T-helper 1 cell treated with Interleukin-12 subunit alpha and Interleukin-12 subunit beta and Interleukin-4 antibody, amounts not matched to agents 30 μg/mL and 1 μg/mL, for 36 hours (primary cell): ENCODE data around the gene AFAP1L1.

Experiments
- H3K27ac Mint-ChIP-seq: one replicate; pipeline ENCODE4 v1.8.0; 2021; ENCODE audit warnings: mild to moderate bottlenecking, mixed read lengths
- H3K27me3 Mint-ChIP-seq: one replicate; pipeline ENCODE4 v1.8.0; 2021; ENCODE audit warnings: low read depth, mixed read lengths
- H3K36me3 Mint-ChIP-seq: one replicate; pipeline ENCODE4 v1.8.0; 2021; ENCODE audit warnings: low read depth, mixed read lengths
- H3K4me1 Mint-ChIP-seq: one replicate; pipeline ENCODE4 v1.8.0; 2021; ENCODE audit warnings: low read depth, mixed read lengths
- H3K4me3 Mint-ChIP-seq: one replicate; pipeline ENCODE4 v1.8.0; 2021; ENCODE audit warnings: mild to moderate bottlenecking, moderate library complexity, mixed read lengths
- H3K9me3 Mint-ChIP-seq: one replicate; pipeline ENCODE4 v1.8.0; 2021; ENCODE audit warnings: mixed read lengths

AFAP1L1 gene

GRCh38 chr5:149285153-149285552, 13.5 kb downstream of the AFAP1L1 start:
- no peak overlapping the region for H3K27ac Mint-ChIP-seq
- H3K4me1 Mint-ChIP-seq = no peaks in the 10 kb centered on the region
- H3K36me3 Mint-ChIP-seq = no peaks in the 10 kb centered on the region
- no peak overlapping the region for H3K4me3 Mint-ChIP-seq
- no peaks in the 10 kb centered on the region for H3K9me3 Mint-ChIP-seq
- peaks cover 5% of the 10 kb centered on the region for H3K27me3 Mint-ChIP-seq

GRCh38 chr5:149288436-149288835, 16.8 kb downstream of the AFAP1L1 start:
- H3K4me1 Mint-ChIP-seq = no peaks in the 10 kb centered on the region
- no peak overlapping the region for H3K27ac Mint-ChIP-seq
- no peak overlapping the region for H3K4me3 Mint-ChIP-seq
- peaks cover 8% of the 10 kb centered on the region for H3K27me3 Mint-ChIP-seq
- no peaks in the 10 kb centered on the region for H3K36me3 Mint-ChIP-seq
- H3K9me3 Mint-ChIP-seq = no peaks in the 10 kb centered on the region

- Mint-ChIP-seq H3K4me1 (no peaks in the 10 kb centered on the region), H3K9me3 (no peaks in the 10 kb centered on the region), H3K4me3 (no peak overlapping the region), H3K27ac (no peak overlapping the region), H3K27me3 (peaks cover 8% of the 10 kb centered on the region), H3K36me3 (no peaks in the 10 kb centered on the region)
Observed at GRCh38 chr5:149289301-149289700, 17.6 kb downstream of the AFAP1L1 start.

DNA sequence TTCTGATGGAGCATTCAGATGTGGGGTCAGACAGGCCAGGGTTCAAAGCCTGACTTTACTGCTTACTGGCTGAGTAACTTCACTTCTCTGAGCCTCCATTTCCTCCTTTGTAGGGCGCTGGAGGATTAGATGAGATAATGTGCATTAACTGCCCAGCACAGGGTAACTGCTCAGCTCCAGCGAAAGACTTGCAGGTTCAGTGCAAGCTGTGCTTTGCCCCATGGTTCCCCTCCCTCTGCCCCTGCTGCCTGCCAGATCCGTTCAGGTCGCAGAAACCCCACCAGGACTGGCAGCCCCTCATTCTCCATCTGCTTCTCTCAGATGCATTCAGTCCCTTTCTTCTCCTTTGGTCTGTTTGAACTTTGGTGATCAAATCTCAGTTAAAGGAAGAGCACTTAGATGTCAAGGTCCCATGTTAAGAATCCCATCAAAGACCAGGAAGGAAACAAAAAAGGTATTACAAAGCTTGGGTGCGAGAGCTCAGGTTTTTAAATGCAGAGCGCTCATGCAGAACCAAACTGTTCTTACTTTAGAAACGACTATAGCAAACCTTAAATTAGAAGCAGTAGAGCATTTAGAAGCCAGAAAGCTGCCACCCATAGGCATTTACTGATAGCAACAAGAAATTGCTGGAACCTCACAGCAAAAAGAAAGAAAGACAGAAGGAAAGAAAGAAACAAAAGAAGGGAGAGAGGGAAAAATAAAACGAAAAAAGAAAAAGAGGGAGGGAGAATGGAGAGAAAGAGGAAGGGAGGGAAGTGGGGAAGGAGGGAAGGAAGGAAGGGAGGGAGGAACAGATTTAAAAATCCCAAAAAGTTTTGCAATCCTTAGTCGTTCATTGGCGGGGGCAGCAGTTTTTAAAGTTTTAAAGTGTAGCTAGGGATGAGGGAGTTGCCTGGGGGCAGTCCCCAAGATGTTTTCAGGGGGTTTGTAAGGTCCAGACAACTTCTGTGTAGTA, 23.5 kb downstream of the AFAP1L1 start:
- H3K4me3 Mint-ChIP-seq = no peak overlapping the region
- no peaks in the 10 kb centered on the region for H3K36me3 Mint-ChIP-seq
- H3K27ac Mint-ChIP-seq = no peak overlapping the region

DNA sequence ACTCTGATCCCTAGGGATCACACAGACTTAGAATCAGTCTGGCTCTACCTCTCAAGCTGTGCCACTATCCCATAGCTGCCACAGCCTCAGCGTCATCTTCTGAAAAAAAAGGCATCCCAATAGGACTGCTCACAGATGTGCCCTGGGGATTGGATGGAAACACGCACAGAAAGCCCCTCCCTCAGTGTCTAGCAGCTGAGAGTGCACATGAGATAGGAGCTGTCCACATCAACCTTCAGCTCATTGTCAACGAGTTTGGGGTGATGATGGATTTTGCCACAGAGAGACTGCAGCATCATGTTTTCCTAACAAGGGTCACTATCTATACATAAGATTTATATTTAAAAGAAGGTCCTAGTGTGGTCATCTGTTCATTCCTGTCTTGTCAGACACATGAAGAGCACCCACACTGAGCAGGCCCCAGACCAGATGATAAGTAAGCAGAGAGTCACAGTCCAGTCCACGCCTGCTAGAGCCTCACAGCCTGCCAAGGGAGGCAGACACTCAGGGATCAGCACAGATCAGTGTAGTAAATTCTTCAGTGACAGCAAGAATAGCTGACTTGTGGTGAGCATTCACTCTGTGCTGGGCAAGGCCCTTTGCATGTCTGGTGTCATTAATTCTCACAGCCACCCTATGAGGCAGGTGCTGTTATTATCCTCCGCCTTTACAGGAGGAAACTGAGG, 25.8 kb downstream of the AFAP1L1 start:
- Mint-ChIP-seq H3K27ac (no peak overlapping the region), H3K36me3 (no peaks in the 10 kb centered on the region), H3K4me3 (no peak overlapping the region), H3K9me3 (no peaks in the 10 kb centered on the region), H3K27me3 (peaks cover 15% of the 10 kb centered on the region), H3K4me1 (peaks cover 2% of the 10 kb centered on the region)

More for the DNA sequence above, 23.5 kb downstream of the AFAP1L1 start:
- H3K4me1 Mint-ChIP-seq = peaks cover 2% of the 10 kb centered on the region
- no peaks in the 10 kb centered on the region for H3K9me3 Mint-ChIP-seq
- peaks cover 23% of the 10 kb centered on the region for H3K27me3 Mint-ChIP-seq

- Mint-ChIP-seq H3K4me3 (no peak overlapping the region), H3K36me3 (no peaks in the 10 kb centered on the region), H3K27me3 (peaks cover 15% of the 10 kb centered on the region), H3K27ac (no peak overlapping the region), H3K4me1 (peaks cover 2% of the 10 kb centered on the region), H3K9me3 (no peaks in the 10 kb centered on the region)
Observed at GRCh38 chr5:149298163-149298562, 26.5 kb downstream of the AFAP1L1 start.

GRCh38 chr5:149298842-149299404, 27.3 kb downstream of the AFAP1L1 start:
- H3K4me1 Mint-ChIP-seq = peaks cover 2% of the 10 kb centered on the region
- no peak overlapping the region for H3K4me3 Mint-ChIP-seq
- no peak overlapping the region for H3K27ac Mint-ChIP-seq
- H3K36me3 Mint-ChIP-seq = no peaks in the 10 kb centered on the region
- H3K27me3 Mint-ChIP-seq = peaks cover 15% of the 10 kb centered on the region
- no peaks in the 10 kb centered on the region for H3K9me3 Mint-ChIP-seq

DNA sequence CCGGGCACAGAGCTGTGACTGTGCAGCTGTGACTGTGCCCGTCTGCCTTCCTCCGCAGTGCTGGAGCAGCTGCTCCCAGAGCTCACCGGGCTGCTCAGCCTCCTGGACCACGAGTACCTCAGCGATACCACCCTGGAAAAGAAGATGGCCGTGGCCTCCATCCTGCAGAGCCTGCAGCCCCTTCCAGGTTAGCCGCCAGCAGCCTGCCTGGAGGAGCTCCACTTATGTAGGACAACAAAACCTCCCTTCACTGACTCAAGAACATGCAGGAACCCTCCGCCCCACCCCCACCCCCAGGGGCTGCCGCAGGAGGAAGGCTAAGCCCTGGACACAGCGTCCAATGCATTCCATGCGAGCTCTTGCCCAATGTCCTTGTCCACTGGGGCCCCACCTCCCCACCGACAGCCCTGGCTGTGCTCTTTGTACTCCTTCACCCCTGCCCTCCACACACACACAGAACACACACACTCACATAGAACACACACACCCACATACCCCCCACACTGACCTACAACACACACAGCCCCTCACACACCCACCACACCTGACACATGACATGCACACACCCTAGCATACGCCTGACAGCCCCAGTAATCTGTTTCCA, 27.9 kb downstream of the AFAP1L1 start:
- Mint-ChIP-seq H3K4me3 (no peak overlapping the region), H3K27me3 (peaks cover 15% of the 10 kb centered on the region)

DNA sequence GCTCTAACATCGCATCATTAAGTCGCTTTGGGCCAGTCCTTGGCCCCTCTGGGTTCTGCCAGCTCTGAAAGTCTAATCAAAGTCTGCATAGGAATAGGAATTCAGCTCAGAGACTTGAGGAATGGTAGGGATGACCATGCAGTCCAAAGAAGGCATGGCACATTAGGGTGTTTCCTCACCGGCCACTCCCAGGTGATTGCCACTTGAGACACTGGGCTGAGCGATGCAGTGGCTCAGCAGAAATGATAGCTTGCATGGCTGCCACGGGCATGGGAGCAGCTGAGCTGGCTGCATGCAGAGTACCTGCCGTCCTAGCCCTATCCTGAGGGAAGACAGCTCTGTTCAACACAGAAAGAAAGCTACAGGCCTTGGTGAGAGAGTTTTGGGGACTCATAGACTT, 28.8 kb downstream of the AFAP1L1 start:
- no peaks in the 10 kb centered on the region for H3K9me3 Mint-ChIP-seq
- no peaks in the 10 kb centered on the region for H3K36me3 Mint-ChIP-seq
- H3K4me3 Mint-ChIP-seq = no peak overlapping the region
- H3K27me3 Mint-ChIP-seq = peaks cover 8% of the 10 kb centered on the region
- no peak overlapping the region for H3K27ac Mint-ChIP-seq
- H3K4me1 Mint-ChIP-seq = no peaks in the 10 kb centered on the region

More for the DNA sequence above, 27.9 kb downstream of the AFAP1L1 start:
- no peak overlapping the region for H3K27ac Mint-ChIP-seq
- no peaks in the 10 kb centered on the region for H3K36me3 Mint-ChIP-seq
- peaks cover 2% of the 10 kb centered on the region for H3K4me1 Mint-ChIP-seq
- H3K9me3 Mint-ChIP-seq = no peaks in the 10 kb centered on the region

GRCh38 chr5:149301049-149301743, 29.5 kb downstream of the AFAP1L1 start:
- H3K27ac Mint-ChIP-seq = no peak overlapping the region
- H3K9me3 Mint-ChIP-seq = no peaks in the 10 kb centered on the region
- H3K36me3 Mint-ChIP-seq = no peaks in the 10 kb centered on the region
- H3K4me3 Mint-ChIP-seq = no peak overlapping the region
- H3K4me1 Mint-ChIP-seq = no peaks in the 10 kb centered on the region
- peaks cover 7% of the 10 kb centered on the region for H3K27me3 Mint-ChIP-seq

GRCh38 chr5:149301744-149302380, 30.2 kb downstream of the AFAP1L1 start:
- Mint-ChIP-seq H3K27me3 (peaks cover under 1% of the 10 kb centered on the region), H3K36me3 (no peaks in the 10 kb centered on the region), H3K27ac (no peak overlapping the region), H3K9me3 (no peaks in the 10 kb centered on the region), H3K4me3 (no peak overlapping the region), H3K4me1 (no peaks in the 10 kb centered on the region)

DNA sequence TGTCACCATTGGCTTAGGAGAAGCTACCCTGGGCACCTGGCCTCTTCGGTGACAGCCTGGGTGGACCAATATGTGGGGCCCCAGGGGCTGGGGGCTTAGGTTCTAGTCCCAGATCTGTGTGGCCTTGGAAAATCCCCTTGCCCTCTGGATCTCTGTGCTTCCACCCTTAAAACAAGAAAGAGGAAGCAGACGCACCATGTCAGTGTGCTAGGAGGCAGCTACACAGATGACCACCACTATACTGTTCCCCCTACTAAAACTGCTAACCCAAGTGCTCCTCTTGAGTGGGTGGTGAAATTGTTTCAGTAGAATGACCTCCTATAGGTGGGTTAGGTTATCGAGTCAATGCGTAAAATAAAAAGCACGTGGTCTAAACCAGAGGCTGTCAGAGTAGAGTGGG, 31.0 kb downstream of the AFAP1L1 start:
- Mint-ChIP-seq H3K4me1 (no peaks in the 10 kb centered on the region), H3K27ac (no peak overlapping the region), H3K9me3 (no peaks in the 10 kb centered on the region), H3K27me3 (no peaks in the 10 kb centered on the region), H3K4me3 (no peak overlapping the region), H3K36me3 (no peaks in the 10 kb centered on the region)

GRCh38 chr5:149303210-149303609, 31.6 kb downstream of the AFAP1L1 start:
- no peaks in the 10 kb centered on the region for H3K4me1 Mint-ChIP-seq
- no peaks in the 10 kb centered on the region for H3K36me3 Mint-ChIP-seq
- no peak overlapping the region for H3K27ac Mint-ChIP-seq
- no peaks in the 10 kb centered on the region for H3K27me3 Mint-ChIP-seq
- H3K4me3 Mint-ChIP-seq = no peak overlapping the region
- H3K9me3 Mint-ChIP-seq = no peaks in the 10 kb centered on the region
